GM23338 (cell line): ENCODE data around the gene XPOT.

Experiments used
- CREB1 ChIP-seq: fragments of 250-450 bp; sonication (Bioruptor Pico); IDR thresholded peaks from 2 replicates; pipeline ENCODE4 v1.5.0; 2020; ENCODE audit warnings: low read depth, mild to moderate bottlenecking, moderate library complexity
- CTCF ChIP-seq, 2 experiments: fragments of 200-600 bp in 1 of 2; sonication (generic) in 1 of 2; conservative IDR thresholded peaks; 2 replicates each; pipeline versions ENCODE4 v1.5.1 to v1.6.1; 2016 to 2017; ENCODE audit warnings: antibody characterized with exemption in 2 of 2, low read depth in 2 of 2, mild to moderate bottlenecking in 2 of 2, moderate library complexity in 1 of 2
- ETS1 ChIP-seq: IDR thresholded peaks from 2 replicates; pipeline ENCODE4 v1.6.1; 2016; ENCODE audit warnings: antibody characterized with exemption
- EZH2 ChIP-seq: fragments of 200-600 bp; sonication (generic); IDR thresholded peaks from one replicate; pipeline ENCODE4 v1.8.0; 2017; ENCODE audit warnings: antibody characterized with exemption, mild to moderate bottlenecking, low read depth; ENCODE audit not compliant: unreplicated experiment
- EZH2phosphoT487 ChIP-seq: fragments of 200-600 bp; sonication (generic); IDR thresholded peaks from one replicate; pipeline ENCODE4 v1.8.1; 2018; ENCODE audit warnings: antibody characterized with exemption; ENCODE audit not compliant: unreplicated experiment
- REST ChIP-seq: IDR thresholded peaks from one replicate; pipeline ENCODE4 v1.6.1; 2018; ENCODE audit warnings: antibody characterized with exemption; ENCODE audit not compliant: unreplicated experiment

DNA sequence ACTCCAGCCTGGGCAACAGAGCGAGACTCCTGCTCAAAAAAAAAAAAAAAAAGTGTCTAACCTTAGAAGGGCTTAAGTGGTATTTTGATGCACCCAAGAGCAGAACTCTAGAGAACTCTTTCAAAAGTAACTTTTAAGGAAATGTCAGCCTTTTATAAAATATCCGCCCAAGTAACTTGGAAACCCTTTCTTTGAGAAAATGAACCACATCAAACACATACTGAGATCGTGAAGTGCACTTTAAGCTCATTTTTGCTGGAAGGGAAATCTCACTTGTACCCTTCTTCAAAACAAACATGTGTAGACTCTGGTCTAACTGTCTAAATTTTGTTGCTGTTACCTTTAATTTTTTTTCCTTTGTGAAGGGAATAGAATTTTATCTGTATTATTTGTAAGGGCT is 19.2 kb upstream of the XPOT start:
- TF ChIP-seq CTCF (conservative IDR thresholded peaks at IDR 0.05; ENCODE audit: low read depth in 2 of 2) (no peak), EZH2phosphoT487 (no peak), CREB1 (CRISPR knock-in tag) (no peak), EZH2 (no peak), ETS1 (no peak), REST (no peak)
